GM18526 (cell line): ENCODE data around the gene SEMA3F.

Experiments used
- POLR2A ChIP-seq: IDR thresholded peaks from 3 replicates; pipeline ENCODE4 v1.6.1; 2011; ENCODE audit not compliant: insufficient read length; ENCODE audit errors: extremely low read depth

SEMA3F gene

DNA sequence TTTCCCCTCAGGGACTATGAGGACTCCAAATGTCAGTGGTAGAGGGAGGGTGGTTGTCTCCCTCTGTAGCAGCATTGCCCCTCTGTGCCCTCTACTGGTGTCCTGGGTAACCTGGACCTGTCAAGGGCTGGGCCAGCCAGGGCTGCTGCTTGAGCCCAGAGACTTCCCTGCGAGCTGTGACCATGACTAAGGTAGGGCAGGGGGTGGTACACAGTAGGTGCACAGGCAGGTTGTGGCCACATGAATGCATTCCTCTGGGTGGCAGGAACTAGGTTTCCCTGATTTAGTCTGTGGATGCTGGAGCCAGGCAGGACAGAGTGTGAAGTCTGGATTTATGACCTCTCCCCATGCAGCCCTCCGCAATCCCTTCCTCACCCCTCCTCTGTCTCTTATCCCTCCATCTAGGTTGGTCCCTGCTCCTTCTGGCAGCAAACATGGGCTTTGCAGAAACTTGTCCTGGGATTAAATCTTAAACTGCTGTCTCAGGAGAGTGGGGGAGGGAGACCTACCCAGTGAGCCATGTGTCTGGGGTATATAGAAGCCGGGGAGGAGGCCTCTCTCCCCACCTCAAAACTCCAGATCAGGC is 8.7 kb upstream of the SEMA3F start:
- no peak for TF ChIP-seq POLR2A

DNA sequence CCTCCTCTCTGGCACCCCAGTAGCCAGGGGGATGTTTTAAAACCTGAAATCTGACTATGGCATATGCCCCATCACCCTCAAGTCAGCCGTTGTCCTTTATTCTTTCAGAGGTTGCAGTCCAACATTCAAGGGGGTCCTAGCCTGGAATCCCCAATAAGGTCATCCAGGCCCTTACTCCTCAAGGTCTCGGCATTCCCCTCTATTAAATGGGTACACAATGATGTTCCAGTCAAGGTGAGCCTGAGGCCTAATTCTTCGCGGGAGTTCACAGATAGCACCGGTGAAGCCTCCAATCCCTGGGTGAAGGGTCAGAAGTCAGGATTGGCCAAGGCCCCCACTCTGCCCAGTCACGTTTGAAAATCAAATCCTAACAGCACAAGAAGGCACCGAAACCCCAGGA is 8.1 kb upstream of the SEMA3F start:
- no peak for TF ChIP-seq POLR2A

- TF ChIP-seq POLR2A: no peak
Measured at GRCh38 chr3:50147447-50147846, 7.7 kb upstream of the SEMA3F start.

GRCh38 chr3:50147861-50148260 is 7.3 kb upstream of the SEMA3F start:
- no peak for TF ChIP-seq POLR2A

DNA sequence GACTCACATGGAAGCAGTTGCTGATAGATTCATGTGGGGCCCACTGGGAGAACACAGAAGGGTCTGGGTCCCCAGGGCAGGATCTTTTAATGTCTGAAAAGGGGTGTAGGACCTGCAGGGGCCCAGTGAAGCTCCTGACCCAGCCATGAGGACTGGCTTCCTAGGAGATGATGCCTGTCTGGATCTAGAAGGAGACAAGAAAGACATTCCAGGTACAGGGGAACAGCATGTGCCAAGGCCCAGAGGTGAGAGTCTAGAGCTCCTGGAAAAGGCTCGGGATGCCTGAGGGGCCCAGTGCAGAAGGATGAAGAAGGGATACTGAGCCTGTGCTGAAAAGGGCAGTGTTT is 4.7 kb upstream of the SEMA3F start:
- TF ChIP-seq POLR2A: no peak

DNA sequence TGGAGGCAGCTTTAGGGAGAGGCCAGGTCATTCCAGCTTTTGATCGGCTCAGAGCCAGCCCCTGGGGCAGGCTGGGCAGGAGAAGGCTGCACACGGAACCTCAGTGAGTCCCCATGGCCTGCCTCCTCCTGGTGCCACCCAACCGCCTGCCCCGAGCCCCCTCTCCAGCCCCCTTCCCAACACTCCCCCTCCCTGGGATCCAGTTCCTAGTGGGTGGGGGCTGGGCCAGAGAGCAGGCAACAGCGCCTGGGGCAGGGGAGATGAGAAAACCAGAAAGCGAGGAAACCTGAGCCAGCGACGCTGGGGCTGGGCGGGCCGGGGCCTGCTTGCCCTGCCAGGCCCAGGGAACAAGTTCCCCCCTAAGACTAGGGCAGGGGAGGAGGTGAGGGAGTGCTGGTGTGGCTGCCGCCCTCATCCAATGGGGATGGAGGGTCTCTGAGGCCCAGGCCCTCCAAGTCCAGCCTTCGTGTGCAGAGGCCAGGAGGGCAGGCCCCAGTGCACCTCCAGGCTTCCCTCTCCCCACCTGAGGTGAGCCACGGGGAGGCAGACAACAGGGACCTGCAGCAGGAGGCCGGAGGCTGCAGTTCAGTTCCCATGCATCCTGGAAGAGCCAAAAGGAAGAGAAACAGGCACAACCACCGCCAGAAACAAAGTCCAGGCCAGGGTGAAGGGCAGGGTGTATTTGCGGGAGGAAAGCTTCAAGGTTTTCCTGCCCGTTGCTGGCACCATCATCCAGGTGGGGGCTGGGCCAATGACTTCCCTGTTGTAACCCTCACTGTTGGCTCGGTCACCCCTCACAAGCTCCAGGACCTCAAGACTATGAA is 4.0 kb upstream of the SEMA3F start:
- TF ChIP-seq POLR2A: no peak

DNA sequence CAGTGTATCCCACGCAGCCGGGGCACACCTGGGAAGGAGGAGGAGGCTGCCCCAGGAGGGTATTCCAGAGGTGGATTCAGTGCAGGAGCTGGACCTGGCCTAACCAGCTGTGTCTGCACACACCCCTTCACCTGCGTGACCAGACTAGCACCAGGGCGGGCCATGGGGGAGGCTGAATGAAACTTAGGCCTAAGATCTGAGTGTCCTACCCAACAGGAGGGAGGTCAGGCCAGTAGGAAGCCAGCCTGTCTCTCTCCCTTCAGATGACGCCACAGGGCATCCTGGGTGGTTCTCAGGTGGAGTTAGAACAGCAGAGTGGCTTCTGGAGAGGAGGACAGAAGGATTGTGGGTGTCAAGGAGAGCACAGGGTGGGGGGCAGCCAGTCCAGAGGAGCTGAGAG is 3.4 kb upstream of the SEMA3F start:
- no peak for TF ChIP-seq POLR2A

DNA sequence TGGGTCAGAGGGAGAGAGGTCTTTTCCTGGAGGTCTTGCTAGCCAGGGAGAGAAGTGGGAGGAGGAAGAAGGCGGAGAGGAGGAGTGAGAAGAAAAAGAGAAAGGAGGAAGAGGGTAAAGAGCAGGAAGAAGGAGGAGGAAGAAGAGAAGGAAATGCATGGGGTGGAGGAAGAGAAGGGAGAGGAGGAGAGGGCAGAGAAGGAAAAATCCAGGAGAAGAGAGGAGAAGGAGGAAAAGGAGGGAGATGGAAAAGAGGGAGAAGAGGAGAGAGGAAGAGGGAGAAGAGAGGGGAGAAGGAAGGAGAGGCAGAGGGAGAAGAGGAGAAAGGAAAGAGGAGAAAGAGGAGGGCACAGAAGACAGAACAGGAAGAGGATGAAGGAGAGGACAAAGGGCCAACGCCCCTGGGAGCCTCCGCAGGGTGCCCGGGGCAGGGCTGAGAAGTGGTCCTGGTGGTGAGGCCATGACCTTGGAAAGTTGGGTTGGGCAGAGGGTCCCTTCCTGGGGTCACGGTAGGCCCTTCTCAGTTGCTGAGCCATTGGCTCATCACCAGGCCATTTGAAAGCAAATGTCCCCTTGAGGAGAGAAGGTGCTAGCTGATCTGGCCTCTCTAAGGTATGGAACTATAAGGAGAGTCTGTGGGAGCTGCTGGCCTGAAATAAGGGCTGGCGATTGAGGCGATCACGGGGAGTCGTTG is 1.2 kb upstream of the SEMA3F start:
- no peak for TF ChIP-seq POLR2A

GRCh38 chr3:50154476-50154839 is 666 bp upstream of the SEMA3F start:
- no peak for TF ChIP-seq POLR2A

GRCh38 chr3:50155491-50155878 is 361 bp downstream of the SEMA3F start:
- no peak for TF ChIP-seq POLR2A

GRCh38 chr3:50155891-50156290 is 767 bp downstream of the SEMA3F start:
- no peak for TF ChIP-seq POLR2A

GRCh38 chr3:50156549-50157493 is 1.7 kb downstream of the SEMA3F start:
- TF ChIP-seq POLR2A: no peak

DNA sequence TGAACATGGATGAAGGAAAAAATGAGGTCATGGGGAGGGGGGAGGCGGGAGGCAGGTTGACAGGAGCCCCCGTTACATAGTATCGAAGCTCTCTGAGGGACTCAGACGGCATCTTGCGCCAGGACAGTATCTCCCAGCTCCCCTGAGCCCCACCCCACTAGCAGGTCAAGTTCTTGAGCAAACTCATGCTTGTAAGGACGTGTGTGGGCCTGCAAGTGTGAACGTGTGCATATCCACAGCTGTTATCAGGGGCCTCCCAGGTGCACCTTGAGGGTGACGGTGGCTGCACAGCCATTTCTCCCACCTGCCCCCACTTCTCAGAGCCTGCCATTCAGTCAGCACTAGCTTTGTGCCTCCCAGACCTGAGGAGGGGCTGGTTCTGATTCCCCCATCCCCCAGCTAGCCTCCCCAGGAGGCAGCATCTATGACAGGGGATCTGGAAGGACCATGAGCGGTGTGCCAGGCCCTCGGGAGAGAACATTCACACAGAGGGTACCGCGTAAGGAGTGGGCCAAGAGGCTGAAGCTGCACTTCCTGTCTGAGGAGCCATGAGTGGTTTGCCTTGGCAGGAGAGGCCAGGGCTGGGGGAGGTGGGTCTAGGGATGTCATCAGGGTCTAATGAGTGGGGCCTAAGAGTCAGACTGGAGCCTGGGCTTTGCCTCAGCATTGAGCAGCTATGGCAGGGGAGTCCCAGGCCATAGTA is 2.9 kb downstream of the SEMA3F start:
- no peak for TF ChIP-seq POLR2A

- no peak for TF ChIP-seq POLR2A
Measured at GRCh38 chr3:50158530-50159146, 3.5 kb downstream of the SEMA3F start.
